Esophagus muscularis mucosa (tissue), 4 donors: ENCODE results near the gene CDHR2. TPM values are rescaled to one million over a fixed set of nuclear protein-coding genes. Genes with fewer than 3 reads are reported as not detected.

Experiments used
- DNase-seq: peaks from one replicate; pipeline ENCODE4 v3.0.0-alpha.2; 2017; ENCODE audit errors: extremely low spot score
- H3K27ac ChIP-seq, 4 donors: fragments of 200-600 bp; sonication (generic); replicated peaks in 1 of 4; 1 replicate in 3 of 4; 2 replicates in 1 of 4; pipeline ENCODE4 v1.5.1; 2016 to 2019; ENCODE audit warnings: mild to moderate bottlenecking in 1 of 4
- H3K27me3 ChIP-seq, 4 donors: fragments of 200-600 bp; sonication (generic); one replicate each; pipeline versions ENCODE4 v1.5.1 to v1.6.0; 2016 to 2019
- H3K36me3 ChIP-seq, 4 donors: fragments of 200-600 bp; sonication (generic); one replicate each; pipeline ENCODE4 v1.5.1; 2016 to 2019
- H3K4me1 ChIP-seq, 4 donors: fragments of 200-600 bp; sonication (generic); one replicate each; pipeline ENCODE4 v1.5.1; 2016 to 2019
- H3K4me3 ChIP-seq, 4 donors: fragments of 200-600 bp; sonication (generic); 1 replicate in 2 of 4; 2 replicates in 2 of 4; pipeline ENCODE4 v1.5.1; 2016 to 2019; ENCODE audit warnings: mild to moderate bottlenecking in 4 of 4, moderate library complexity in 1 of 4
- H3K9me3 ChIP-seq, 4 donors: fragments of 200-600 bp; sonication (generic); 1 replicate in 3 of 4; 2 replicates in 1 of 4; pipeline ENCODE4 v1.5.1; 2016 to 2019
- EP300 ChIP-seq: sonication (generic); formaldehyde crosslinking; IDR thresholded peaks from one replicate; pipeline ENCODE4 v1.6.1; 2017; ENCODE audit warnings: antibody characterized with exemption
- POLR2A ChIP-seq: fragments of 450-650 bp; IDR thresholded peaks from one replicate; pipeline ENCODE4 v1.6.1; 2017; ENCODE audit warnings: antibody characterized with exemption, moderate library complexity, mild to moderate bottlenecking, low read depth
- POLR2AphosphoS5 ChIP-seq, 2 donors: sonication (generic); formaldehyde crosslinking; IDR thresholded peaks; one replicate each; pipeline ENCODE4 v1.6.1; 2017; ENCODE audit warnings: antibody characterized with exemption in 2 of 2
- WGBS: methylation state at CpG from one replicate; pipeline ENCODE4 v1.1.5; 2018; 5-methylcytosine and 5-hydroxymethylcytosine counted together
- intact Hi-C: fragments of 100-400 bp; cut with DNase I; formaldehyde crosslinking; loops from one replicate; pipeline ENCODE4 v1.15.1; 2023
- total RNA-seq, 4 donors: library from RNA; depleted of rRNA; stranded (reverse); fragments of >200 nt; gene quantifications; one replicate each; pipeline versions ENCODE4 v1.1.0 to v1.2.1, GENCODE V29; 2016
- TF ChIP-seq, protein P1 (sequence below), 3 experiments: fragments of 200-600 bp in 2 of 3; fragments of 450-650 bp in 1 of 3; sonication (generic) in 2 of 3; IDR thresholded peaks; one replicate each; pipeline ENCODE4 v1.5.1; 2017 to 2019; ENCODE audit warnings: antibody characterized with exemption in 3 of 3, mild to moderate bottlenecking in 2 of 3, moderate library complexity in 1 of 3

CDHR2 gene
- total RNA-seq, 4 donors from 2014 or later: 0.92 TPM; not detected in 3

DNA sequence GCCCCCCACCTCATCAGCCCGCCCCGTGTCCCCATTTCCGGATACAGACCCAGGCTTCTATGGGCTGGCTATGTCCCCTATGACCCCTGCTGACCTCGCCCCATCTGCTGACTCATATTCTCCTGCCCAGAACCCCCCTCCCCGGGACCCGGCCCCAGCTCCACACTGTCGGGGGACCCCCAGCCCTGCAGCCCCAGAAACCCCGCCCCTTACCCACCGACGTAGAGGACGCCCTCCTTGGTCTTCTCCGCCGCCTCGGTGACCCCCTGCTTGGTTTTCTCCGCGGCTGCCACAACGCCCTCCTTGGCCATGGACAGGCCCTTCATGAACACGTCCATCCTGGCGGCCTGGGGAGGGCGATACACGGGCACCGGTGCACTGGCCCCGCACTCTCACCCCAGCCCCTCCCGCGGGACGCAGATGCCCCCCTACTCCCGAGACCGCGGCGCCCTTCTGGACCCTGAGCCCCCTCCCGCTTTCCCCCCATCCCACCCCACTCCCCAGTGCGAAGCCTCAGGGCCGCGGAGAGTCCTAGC lies 80.2 kb downstream of the CDHR2 start:
- no peak overlapping the region for H3K27ac ChIP-seq
- H3K4me3 ChIP-seq: peak overlapping the region in 2 of 4 donors; percentile 44 to 45
- intact Hi-C loops: no loop called here
- no peaks in the 10 kb centered on the region for H3K9me3 ChIP-seq
- TF ChIP-seq POLR2AphosphoS5 (IDR thresholded peaks at IDR 0.05): no peak
- TF ChIP-seq, protein P1, sequence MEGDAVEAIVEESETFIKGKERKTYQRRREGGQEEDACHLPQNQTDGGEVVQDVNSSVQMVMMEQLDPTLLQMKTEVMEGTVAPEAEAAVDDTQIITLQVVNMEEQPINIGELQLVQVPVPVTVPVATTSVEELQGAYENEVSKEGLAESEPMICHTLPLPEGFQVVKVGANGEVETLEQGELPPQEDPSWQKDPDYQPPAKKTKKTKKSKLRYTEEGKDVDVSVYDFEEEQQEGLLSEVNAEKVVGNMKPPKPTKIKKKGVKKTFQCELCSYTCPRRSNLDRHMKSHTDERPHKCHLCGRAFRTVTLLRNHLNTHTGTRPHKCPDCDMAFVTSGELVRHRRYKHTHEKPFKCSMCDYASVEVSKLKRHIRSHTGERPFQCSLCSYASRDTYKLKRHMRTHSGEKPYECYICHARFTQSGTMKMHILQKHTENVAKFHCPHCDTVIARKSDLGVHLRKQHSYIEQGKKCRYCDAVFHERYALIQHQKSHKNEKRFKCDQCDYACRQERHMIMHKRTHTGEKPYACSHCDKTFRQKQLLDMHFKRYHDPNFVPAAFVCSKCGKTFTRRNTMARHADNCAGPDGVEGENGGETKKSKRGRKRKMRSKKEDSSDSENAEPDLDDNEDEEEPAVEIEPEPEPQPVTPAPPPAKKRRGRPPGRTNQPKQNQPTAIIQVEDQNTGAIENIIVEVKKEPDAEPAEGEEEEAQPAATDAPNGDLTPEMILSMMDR (IDR thresholded peaks at IDR 0.05): no peak
- TF ChIP-seq EP300: no peak
- TF ChIP-seq POLR2A: no peak
- DNase-seq: no peak
- peaks cover 0 to 92% (median 38%) of the 10 kb centered on the region in 4 donors for H3K27me3 ChIP-seq
- peaks cover 12 to 21% (median 19%) of the 10 kb centered on the region in 4 donors for H3K4me1 ChIP-seq
- WGBS: 7% methylated on average over 28 of the region's 34 CpGs
- H3K36me3 ChIP-seq: no peaks in the 10 kb centered on the region

DNA sequence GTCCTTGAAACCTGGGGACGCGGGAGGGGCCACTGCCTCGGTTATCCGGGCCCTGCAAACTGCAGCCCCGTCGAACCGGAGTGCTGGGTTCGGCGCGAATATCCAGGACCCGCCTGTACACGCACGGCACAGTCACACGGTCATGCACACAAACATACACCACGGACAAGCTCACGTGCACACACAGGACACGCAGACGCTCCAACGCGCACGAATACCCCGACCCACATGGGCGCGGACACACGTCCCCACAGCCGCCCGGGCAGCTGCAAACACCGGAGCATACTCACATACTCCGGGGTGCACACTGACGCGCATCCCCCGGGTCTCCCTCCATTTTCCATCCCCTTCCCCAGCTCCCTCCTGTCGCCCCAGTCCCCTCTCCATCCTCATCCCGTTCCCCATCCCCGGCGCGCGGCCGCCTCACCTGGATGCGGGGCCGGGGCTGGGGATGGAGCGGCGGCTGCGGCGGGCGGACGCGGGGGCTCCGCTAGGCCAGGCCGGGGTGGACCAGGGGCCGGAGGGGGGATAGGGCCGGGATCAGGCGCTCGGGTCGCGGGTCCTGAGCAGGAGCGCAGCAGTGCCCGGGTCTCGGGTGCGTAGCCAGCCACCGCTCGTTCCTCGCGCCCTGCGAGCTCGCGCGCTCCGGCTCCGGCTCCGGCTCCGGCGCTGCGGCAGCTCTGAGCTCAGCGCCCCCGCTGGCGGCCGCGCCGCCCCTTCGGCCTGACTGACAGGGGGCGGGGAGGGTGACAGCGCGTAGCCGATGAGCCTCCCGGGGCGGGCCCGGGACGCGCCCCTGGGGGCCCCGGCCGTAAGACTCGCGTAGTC lies 80.9 kb downstream of the CDHR2 start, which contains the start of the genes EIF4E1B and SNCB:
TSS of gene EIF4E1B (plus strand) at position 823 of the 828 bp plus-strand sequence. CDS start 12,113 bp downstream, outside the sequence.
TSS of gene SNCB (minus strand) at position 682 of the 828 bp plus-strand sequence. CDS start 880 bp downstream, outside the sequence.
- Histone ChIP-seq H3K36me3 (no peaks in the 10 kb centered on the region), H3K27me3 (peaks cover 0 to 87% (median 38%) of the 10 kb centered on the region in 4 donors), H3K4me1 (peaks cover 12 to 21% (median 19%) of the 10 kb centered on the region in 4 donors), H3K4me3 (peak within 1 kb of the TSS; percentile 41 to 45 (median 42)), H3K27ac (no peak within 1 kb of the TSS), H3K9me3 (no peaks in the 10 kb centered on the region)
- WGBS: 1% methylated on average over 19 of the region's 94 CpGs
- TF ChIP-seq POLR2AphosphoS5 (IDR thresholded peaks at IDR 0.05) (no peak), EP300 (no peak), POLR2A (no peak)
- TF ChIP-seq, protein P1 (IDR thresholded peaks at IDR 0.05): no peak
- DNase-seq: no peak
- intact Hi-C loops: no loop called here

DNA sequence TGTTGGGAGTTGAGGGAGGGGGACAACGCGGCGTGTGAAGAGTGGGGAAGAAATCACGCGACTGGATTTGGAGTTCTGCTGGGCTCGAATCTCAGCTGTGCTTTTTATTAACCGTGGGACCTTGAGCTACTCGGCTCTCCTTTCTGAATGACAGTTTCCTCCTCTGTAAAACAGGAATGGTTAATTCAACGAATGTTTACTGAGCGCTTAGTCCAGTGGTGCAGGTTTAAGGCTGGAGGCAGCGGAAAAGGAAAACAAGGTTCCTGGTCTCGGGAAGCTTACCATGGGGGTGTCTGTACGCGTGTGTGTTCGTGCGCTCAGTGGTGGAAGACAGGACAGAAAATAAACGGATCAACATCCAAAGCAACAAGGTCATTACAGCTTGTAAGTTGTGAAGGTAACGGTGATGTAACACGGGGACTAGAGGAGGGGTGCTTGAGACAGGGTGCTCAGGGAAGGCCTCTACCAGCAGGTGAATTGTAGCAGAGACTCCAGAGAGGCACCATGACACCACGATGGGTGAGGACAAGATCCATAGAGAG lies 81.6 kb downstream of the CDHR2 start:
- Histone ChIP-seq H3K27ac (no peak overlapping the region), H3K27me3 (peaks cover 0 to 80% (median 38%) of the 10 kb centered on the region in 4 donors), H3K36me3 (no peaks in the 10 kb centered on the region), H3K4me1 (peaks cover 12 to 21% (median 19%) of the 10 kb centered on the region in 4 donors), H3K4me3 (peak overlapping the region; percentile 41 to 45 (median 42)), H3K9me3 (peaks cover 0 to 2% (median 0%) of the 10 kb centered on the region in 4 donors)
- DNase-seq: no peak
- no peak for TF ChIP-seq EP300
- intact Hi-C loops: no loop called here
- WGBS: 17% methylated on average over 20 of the region's 20 CpGs

DNA sequence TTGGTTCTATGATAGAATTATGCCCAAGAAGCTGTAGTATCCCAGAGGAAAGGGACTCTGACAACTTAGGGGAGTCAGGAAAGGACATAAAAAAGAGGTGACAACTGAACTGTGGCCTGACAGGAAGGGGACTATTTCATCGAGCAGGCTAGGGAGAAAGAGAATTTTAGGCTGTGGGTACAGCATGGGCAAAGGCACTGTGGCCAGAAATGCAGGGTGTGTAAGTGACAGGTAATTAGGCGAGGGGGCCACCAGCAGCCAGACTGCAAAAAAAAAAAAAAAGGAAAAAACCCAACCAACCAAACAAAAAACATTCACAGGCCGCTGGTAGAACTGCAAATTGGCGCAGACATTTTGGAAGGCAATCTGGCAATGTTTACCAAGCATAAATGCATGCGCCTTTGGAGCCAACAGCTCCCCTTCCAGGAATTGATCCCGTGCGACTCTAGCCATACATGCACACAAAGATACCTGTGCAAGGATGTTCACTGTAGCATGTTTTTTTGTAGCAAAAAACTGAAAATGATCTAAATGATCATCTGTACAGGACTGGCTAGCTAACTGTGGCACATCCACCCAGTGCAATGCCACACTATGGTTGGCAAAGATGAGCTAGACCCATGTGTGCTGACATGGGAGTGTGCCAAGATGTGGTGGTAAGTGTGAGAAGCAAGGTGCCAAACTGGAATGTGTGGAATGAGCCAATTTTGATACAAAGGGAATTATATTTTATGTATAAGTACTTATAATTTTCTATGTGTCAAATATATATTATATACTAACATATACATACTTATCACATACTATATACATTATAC lies 82.5 kb downstream of the CDHR2 start:
- no peak for DNase-seq
- Histone ChIP-seq H3K27ac (no peak overlapping the region), H3K4me1 (peaks cover 12 to 21% (median 19%) of the 10 kb centered on the region in 4 donors), H3K27me3 (peaks cover 0 to 72% (median 37%) of the 10 kb centered on the region in 4 donors), H3K4me3 (no peak overlapping the region), H3K36me3 (no peaks in the 10 kb centered on the region), H3K9me3 (peaks cover 0 to 2% (median 0%) of the 10 kb centered on the region in 4 donors)
- WGBS: 81% methylated on average over 7 of the region's 7 CpGs
- intact Hi-C loops: no loop called here
- TF ChIP-seq EP300: no peak
- TF ChIP-seq POLR2A: no peak
- TF ChIP-seq, protein P1 (IDR thresholded peaks at IDR 0.05): no peak
- no peak for TF ChIP-seq POLR2AphosphoS5 (IDR thresholded peaks at IDR 0.05)
